GM23338 (cell line): Measurements from ENCODE around the gene CLSTN2. TPM values are rescaled to one million over a fixed set of nuclear protein-coding genes. Genes with fewer than 3 reads are reported as not detected.

Experiments used
- ATAC-seq: fragments of 200-7000 bp; cut with Tn5 transposase; 3 replicates; pipeline ENCODE4 v1.9.1; 2020
- DNase-seq: peaks from one replicate; pipeline ENCODE4 v3.0.0-alpha.2; 2015; ENCODE audit warnings: low spot score
- H2AFZ ChIP-seq: fragments of 200-600 bp; sonication (generic); 2 replicates; pipeline ENCODE4 v1.8.0; 2016; ENCODE audit warnings: antibody characterized with exemption, mild to moderate bottlenecking, moderate library complexity
- H3F3A ChIP-seq: fragments of 200-600 bp; sonication (generic); replicated peaks from 2 replicates; pipeline ENCODE4 v1.8.0; 2017; ENCODE audit warnings: antibody characterized with exemption, mixed run types, low read depth
- H3K27ac ChIP-seq: fragments of 200-600 bp; sonication (generic); 2 replicates; pipeline ENCODE4 v1.6.1; 2016; ENCODE audit warnings: low read depth
- H3K27me3 ChIP-seq: fragments of 200-600 bp; sonication (generic); 2 replicates; pipeline ENCODE4 v1.8.0; 2016; ENCODE audit warnings: mild to moderate bottlenecking, mixed run types, moderate library complexity; ENCODE audit not compliant: insufficient read depth
- H3K36me3 ChIP-seq: fragments of 200-600 bp; sonication (generic); 2 replicates; pipeline ENCODE4 v1.8.0; 2016; ENCODE audit warnings: mild to moderate bottlenecking; ENCODE audit not compliant: insufficient read depth
- H3K4me1 ChIP-seq: fragments of 200-600 bp; sonication (generic); 2 replicates; pipeline ENCODE4 v1.8.0; 2016; ENCODE audit warnings: mild to moderate bottlenecking, moderate library complexity; ENCODE audit not compliant: insufficient read depth
- H3K4me2 ChIP-seq: fragments of 200-600 bp; sonication (generic); 2 replicates; pipeline ENCODE4 v1.7.1; 2017; ENCODE audit warnings: mixed run types
- H3K4me3 ChIP-seq: fragments of 200-600 bp; sonication (generic); 2 replicates; pipeline ENCODE4 v1.6.1; 2016; ENCODE audit warnings: mixed run types
- H3K79me2 ChIP-seq: fragments of 200-600 bp; sonication (generic); replicated peaks from 2 replicates; pipeline ENCODE4 v1.8.0; 2017; ENCODE audit warnings: mild to moderate bottlenecking; ENCODE audit not compliant: insufficient read depth
- H3K9me2 ChIP-seq: fragments of 200-600 bp; sonication (generic); 2 replicates; pipeline ENCODE4 v1.8.0; 2017; ENCODE audit not compliant: insufficient read depth
- H4K20me1 ChIP-seq: fragments of 200-600 bp; sonication (generic); replicated peaks from 2 replicates; pipeline ENCODE4 v1.8.0; 2017; ENCODE audit warnings: mild to moderate bottlenecking; ENCODE audit not compliant: insufficient read depth
- H3K27ac Mint-ChIP-seq: 2 replicates; pipeline ENCODE4 v1.8.0; 2020; ENCODE audit warnings: inconsistent platforms, mild to moderate bottlenecking, moderate library complexity, mixed read lengths
- H3K27me3 Mint-ChIP-seq: 3 replicates; pipeline ENCODE4 v1.8.0; 2022; ENCODE audit warnings: low read depth, mild to moderate bottlenecking, moderate library complexity, mixed read lengths, inconsistent platforms; ENCODE audit not compliant: insufficient read depth, poor library complexity
- H3K36me3 Mint-ChIP-seq: 3 replicates; pipeline ENCODE4 v1.8.0; 2021; ENCODE audit warnings: low read depth, mild to moderate bottlenecking, inconsistent platforms, moderate library complexity, mixed read lengths
- H3K4me1 Mint-ChIP-seq: 3 replicates; pipeline ENCODE4 v1.8.0; 2020; ENCODE audit warnings: mild to moderate bottlenecking, inconsistent platforms, mixed read lengths
- H3K4me3 Mint-ChIP-seq: 3 replicates; pipeline ENCODE4 v1.8.0; 2021; ENCODE audit warnings: moderate library complexity, mild to moderate bottlenecking, inconsistent platforms, mixed read lengths
- H3K9me3 Mint-ChIP-seq: 3 replicates; pipeline ENCODE4 v1.8.0; 2020; ENCODE audit warnings: moderate library complexity, mild to moderate bottlenecking, inconsistent platforms, mixed read lengths
- CREB1 ChIP-seq: fragments of 250-450 bp; sonication (Bioruptor Pico); IDR thresholded peaks from 2 replicates; pipeline ENCODE4 v1.5.0; 2020; ENCODE audit warnings: low read depth, mild to moderate bottlenecking, moderate library complexity
- EZH2 ChIP-seq: fragments of 200-600 bp; sonication (generic); IDR thresholded peaks from one replicate; pipeline ENCODE4 v1.8.0; 2017; ENCODE audit warnings: antibody characterized with exemption, mild to moderate bottlenecking, low read depth; ENCODE audit not compliant: unreplicated experiment
- EZH2phosphoT487 ChIP-seq: fragments of 200-600 bp; sonication (generic); IDR thresholded peaks from one replicate; pipeline ENCODE4 v1.8.1; 2018; ENCODE audit warnings: antibody characterized with exemption; ENCODE audit not compliant: unreplicated experiment
- JUNB ChIP-seq: IDR thresholded peaks from one replicate; pipeline ENCODE4 v1.6.1; 2016; ENCODE audit warnings: antibody characterized with exemption; ENCODE audit not compliant: unreplicated experiment
- NANOG ChIP-seq: IDR thresholded peaks from 2 replicates; pipeline ENCODE4 v1.6.1; 2016; ENCODE audit warnings: antibody characterized with exemption, borderline replicate concordance
- POLR2AphosphoS5 ChIP-seq: IDR thresholded peaks from 2 replicates; pipeline ENCODE4 v1.6.1; 2016; ENCODE audit warnings: antibody characterized with exemption, low read depth
- STAT1 ChIP-seq: IDR thresholded peaks from one replicate; pipeline ENCODE4 v1.6.1; 2016; ENCODE audit warnings: antibody characterized with exemption; ENCODE audit not compliant: unreplicated experiment
- ZNF114 ChIP-seq: fragments of 250-450 bp; sonication (Bioruptor Pico); IDR thresholded peaks from 2 replicates; pipeline ENCODE4 v1.5.0; 2020; ENCODE audit warnings: mild to moderate bottlenecking, moderate library complexity
- ZNF331 ChIP-seq: fragments of 250-450 bp; sonication (Bioruptor Pico); IDR thresholded peaks from 2 replicates; pipeline ENCODE4 v1.5.0; 2020; ENCODE audit warnings: low read depth, mild to moderate bottlenecking, moderate library complexity
- ZNF462 ChIP-seq: fragments of 250-450 bp; sonication (Bioruptor Pico); IDR thresholded peaks from 2 replicates; pipeline ENCODE4 v1.5.0; 2020; ENCODE audit warnings: mild to moderate bottlenecking, moderate library complexity
- polyA plus RNA-seq: library from polyadenylated mRNA; unstranded; fragments of >200 nt; fragmentation: Nextera tagmentation; extraction: Ambion mirVana; gene quantifications from 2 replicates; pipeline ENCODE4 v1.2.1, GENCODE V29; 2016
- total RNA-seq: library from RNA; depleted of rRNA; stranded (reverse); fragments of >200 nt; shearing (Covaris generic); gene quantifications from 2 replicates; pipeline ENCODE4 v1.2.3, GENCODE V29; 2014
- TF ChIP-seq, protein P1 (sequence below): IDR thresholded peaks from one replicate; pipeline ENCODE4 v1.6.1; 2018; ENCODE audit warnings: antibody characterized with exemption; ENCODE audit not compliant: unreplicated experiment
- TF ChIP-seq, protein P2 (sequence below): IDR thresholded peaks from 2 replicates; pipeline ENCODE4 v1.6.1; 2016; ENCODE audit warnings: antibody characterized with exemption
- TF ChIP-seq, protein P3 (sequence below), 2 experiments: fragments of 200-600 bp in 1 of 2; sonication (generic) in 1 of 2; conservative IDR thresholded peaks; 2 replicates each; pipeline versions ENCODE4 v1.5.1 to v1.6.1; 2016 to 2017; ENCODE audit warnings: antibody characterized with exemption in 2 of 2, low read depth in 2 of 2, mild to moderate bottlenecking in 2 of 2, moderate library complexity in 1 of 2

The CLSTN2 gene
- total and polyA plus RNA-seq, 2 experiments from 2014 or later: 0.11 to 0.83 TPM

- no peaks in the 10 kb centered on the region for H3K27me3 Mint-ChIP-seq
- Histone ChIP-seq H3K4me2 (no peak overlapping the region), H3F3A (no peaks in the 10 kb centered on the region), H3K4me3 (no peak overlapping the region), H2AFZ (no peak overlapping the region), H3K9me2 (peaks cover 19% of the 10 kb centered on the region; the same call in 1 of the 2 replicates), H3K79me2 (no peaks in the 10 kb centered on the region), H3K27ac (no peak overlapping the region), H3K36me3 (no peaks in the 10 kb centered on the region), H3K27me3 (no peaks in the 10 kb centered on the region), H4K20me1 (no peaks in the 10 kb centered on the region), H3K4me1 (no peaks in the 10 kb centered on the region)
- peaks cover 8% of the 10 kb centered on the region; the same call in 2 of the 3 replicates for H3K9me3 Mint-ChIP-seq
- peaks cover 10% of the 10 kb centered on the region; the same call in 2 of the 3 replicates for H3K36me3 Mint-ChIP-seq
- H3K4me3 Mint-ChIP-seq: no peak overlapping the region
- ATAC-seq: no peak
- TF ChIP-seq ZNF114 (CRISPR knock-in tag) (no peak), ZNF462 (CRISPR knock-in tag) (no peak), STAT1 (no peak), ZNF331 (CRISPR knock-in tag) (no peak), EZH2phosphoT487 (no peak), JUNB (no peak), NANOG (no peak), CREB1 (CRISPR knock-in tag) (no peak), POLR2AphosphoS5 (no peak), EZH2 (no peak)
- TF ChIP-seq, protein P1, sequence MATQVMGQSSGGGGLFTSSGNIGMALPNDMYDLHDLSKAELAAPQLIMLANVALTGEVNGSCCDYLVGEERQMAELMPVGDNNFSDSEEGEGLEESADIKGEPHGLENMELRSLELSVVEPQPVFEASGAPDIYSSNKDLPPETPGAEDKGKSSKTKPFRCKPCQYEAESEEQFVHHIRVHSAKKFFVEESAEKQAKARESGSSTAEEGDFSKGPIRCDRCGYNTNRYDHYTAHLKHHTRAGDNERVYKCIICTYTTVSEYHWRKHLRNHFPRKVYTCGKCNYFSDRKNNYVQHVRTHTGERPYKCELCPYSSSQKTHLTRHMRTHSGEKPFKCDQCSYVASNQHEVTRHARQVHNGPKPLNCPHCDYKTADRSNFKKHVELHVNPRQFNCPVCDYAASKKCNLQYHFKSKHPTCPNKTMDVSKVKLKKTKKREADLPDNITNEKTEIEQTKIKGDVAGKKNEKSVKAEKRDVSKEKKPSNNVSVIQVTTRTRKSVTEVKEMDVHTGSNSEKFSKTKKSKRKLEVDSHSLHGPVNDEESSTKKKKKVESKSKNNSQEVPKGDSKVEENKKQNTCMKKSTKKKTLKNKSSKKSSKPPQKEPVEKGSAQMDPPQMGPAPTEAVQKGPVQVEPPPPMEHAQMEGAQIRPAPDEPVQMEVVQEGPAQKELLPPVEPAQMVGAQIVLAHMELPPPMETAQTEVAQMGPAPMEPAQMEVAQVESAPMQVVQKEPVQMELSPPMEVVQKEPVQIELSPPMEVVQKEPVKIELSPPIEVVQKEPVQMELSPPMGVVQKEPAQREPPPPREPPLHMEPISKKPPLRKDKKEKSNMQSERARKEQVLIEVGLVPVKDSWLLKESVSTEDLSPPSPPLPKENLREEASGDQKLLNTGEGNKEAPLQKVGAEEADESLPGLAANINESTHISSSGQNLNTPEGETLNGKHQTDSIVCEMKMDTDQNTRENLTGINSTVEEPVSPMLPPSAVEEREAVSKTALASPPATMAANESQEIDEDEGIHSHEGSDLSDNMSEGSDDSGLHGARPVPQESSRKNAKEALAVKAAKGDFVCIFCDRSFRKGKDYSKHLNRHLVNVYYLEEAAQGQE: no peak
- TF ChIP-seq, protein P2, sequence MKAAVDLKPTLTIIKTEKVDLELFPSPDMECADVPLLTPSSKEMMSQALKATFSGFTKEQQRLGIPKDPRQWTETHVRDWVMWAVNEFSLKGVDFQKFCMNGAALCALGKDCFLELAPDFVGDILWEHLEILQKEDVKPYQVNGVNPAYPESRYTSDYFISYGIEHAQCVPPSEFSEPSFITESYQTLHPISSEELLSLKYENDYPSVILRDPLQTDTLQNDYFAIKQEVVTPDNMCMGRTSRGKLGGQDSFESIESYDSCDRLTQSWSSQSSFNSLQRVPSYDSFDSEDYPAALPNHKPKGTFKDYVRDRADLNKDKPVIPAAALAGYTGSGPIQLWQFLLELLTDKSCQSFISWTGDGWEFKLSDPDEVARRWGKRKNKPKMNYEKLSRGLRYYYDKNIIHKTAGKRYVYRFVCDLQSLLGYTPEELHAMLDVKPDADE: no peak
- TF ChIP-seq, protein P3, sequence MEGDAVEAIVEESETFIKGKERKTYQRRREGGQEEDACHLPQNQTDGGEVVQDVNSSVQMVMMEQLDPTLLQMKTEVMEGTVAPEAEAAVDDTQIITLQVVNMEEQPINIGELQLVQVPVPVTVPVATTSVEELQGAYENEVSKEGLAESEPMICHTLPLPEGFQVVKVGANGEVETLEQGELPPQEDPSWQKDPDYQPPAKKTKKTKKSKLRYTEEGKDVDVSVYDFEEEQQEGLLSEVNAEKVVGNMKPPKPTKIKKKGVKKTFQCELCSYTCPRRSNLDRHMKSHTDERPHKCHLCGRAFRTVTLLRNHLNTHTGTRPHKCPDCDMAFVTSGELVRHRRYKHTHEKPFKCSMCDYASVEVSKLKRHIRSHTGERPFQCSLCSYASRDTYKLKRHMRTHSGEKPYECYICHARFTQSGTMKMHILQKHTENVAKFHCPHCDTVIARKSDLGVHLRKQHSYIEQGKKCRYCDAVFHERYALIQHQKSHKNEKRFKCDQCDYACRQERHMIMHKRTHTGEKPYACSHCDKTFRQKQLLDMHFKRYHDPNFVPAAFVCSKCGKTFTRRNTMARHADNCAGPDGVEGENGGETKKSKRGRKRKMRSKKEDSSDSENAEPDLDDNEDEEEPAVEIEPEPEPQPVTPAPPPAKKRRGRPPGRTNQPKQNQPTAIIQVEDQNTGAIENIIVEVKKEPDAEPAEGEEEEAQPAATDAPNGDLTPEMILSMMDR (conservative IDR thresholded peaks at IDR 0.05; ENCODE audit: low read depth in 2 of 2): no peak
- DNase-seq: no peak
- no peaks in the 10 kb centered on the region for H3K4me1 Mint-ChIP-seq
- no peak overlapping the region for H3K27ac Mint-ChIP-seq
Observed at GRCh38 chr3:140189976-140190375, 255.0 kb downstream of the CLSTN2 start.
